GM10266 (cell line): Measurements from ENCODE around the gene CTBP2.

Experiments
- DNase-seq: peaks from one replicate; pipeline ENCODE4 v3.0.0; 2012; ENCODE audit errors: extremely low spot score
- TF ChIP-seq, protein P1 (sequence below): IDR thresholded peaks from 2 replicates; pipeline ENCODE4 v1.5.1; 2012; ENCODE audit warnings: mild to moderate bottlenecking, low read depth; ENCODE audit not compliant: control insufficient read depth, insufficient read depth; ENCODE audit errors: missing control alignments

Gene CTBP2

DNA sequence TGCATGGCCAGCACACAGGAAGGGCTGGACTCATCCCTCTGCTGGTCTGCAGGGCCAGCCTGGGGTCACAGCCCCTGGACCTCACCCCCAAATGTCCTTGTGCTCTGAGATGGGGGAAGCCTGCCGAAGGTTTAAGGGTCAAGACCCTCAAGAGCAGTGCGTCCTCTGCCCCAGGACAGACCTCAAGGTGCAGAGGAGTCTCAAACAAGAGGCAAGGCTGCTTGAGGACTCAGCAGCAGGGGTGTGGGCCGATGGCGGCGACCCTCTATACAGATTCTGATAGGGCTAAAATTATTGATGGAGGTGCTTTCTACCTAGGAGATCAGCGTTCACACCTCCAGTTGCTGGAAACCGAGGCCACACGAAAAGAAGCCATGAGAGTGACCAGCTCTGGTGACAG lies 137.7 kb downstream of the CTBP2 start:
- DNase-seq: no peak
- TF ChIP-seq, protein P1, sequence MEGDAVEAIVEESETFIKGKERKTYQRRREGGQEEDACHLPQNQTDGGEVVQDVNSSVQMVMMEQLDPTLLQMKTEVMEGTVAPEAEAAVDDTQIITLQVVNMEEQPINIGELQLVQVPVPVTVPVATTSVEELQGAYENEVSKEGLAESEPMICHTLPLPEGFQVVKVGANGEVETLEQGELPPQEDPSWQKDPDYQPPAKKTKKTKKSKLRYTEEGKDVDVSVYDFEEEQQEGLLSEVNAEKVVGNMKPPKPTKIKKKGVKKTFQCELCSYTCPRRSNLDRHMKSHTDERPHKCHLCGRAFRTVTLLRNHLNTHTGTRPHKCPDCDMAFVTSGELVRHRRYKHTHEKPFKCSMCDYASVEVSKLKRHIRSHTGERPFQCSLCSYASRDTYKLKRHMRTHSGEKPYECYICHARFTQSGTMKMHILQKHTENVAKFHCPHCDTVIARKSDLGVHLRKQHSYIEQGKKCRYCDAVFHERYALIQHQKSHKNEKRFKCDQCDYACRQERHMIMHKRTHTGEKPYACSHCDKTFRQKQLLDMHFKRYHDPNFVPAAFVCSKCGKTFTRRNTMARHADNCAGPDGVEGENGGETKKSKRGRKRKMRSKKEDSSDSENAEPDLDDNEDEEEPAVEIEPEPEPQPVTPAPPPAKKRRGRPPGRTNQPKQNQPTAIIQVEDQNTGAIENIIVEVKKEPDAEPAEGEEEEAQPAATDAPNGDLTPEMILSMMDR: no peak

DNA sequence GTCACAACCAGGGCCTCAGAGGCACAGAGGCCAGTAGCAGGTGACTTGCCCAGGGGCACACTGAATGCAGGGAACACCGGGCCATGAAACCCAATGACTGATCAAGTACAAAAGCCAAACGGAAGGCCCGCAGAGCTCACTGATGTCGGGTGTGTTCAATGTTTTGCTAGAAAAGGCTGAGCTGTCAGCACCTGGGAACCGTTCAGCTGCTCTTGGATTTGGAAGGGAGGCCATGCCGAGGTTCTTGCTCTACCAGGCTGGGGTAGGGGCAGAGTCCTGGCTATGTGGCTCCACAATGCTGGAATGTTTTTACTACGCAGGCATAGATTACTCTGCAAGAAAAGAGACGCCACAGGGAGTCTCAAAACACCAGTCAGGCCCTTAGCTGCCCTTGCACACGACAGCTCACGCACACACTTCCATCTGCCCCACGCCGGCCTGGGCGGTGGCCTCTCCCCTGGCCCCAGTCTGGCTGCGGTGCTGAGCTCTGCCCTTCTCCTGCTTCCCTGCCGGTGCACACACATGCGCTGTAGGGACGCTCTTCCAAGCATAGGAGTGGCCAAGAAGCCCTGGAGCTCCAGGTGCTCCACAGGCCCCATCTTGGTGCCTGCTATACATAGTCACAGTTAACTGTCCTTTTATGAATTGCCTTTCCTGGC lies 138.5 kb downstream of the CTBP2 start:
- TF ChIP-seq, protein P1: no peak
- no peak for DNase-seq

DNA sequence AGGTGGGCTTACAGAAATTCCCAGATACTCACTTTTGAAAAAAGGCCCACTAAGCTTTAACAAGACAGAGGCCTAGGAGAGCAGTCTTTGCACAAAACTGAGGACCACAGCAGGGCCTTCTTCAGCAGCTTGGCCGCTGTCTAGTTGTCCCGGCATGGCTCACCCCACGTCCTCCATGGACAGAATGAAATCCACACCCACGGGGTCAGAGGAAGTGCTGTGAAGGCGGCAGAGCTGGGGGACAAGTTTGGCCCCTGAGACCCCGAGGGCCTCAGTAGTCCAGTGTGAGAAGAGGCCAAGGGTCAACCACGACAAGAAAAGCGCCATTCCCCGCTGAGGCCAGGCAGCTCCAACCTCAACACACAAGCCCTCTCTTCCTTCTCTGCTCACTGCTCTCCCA lies 139.5 kb downstream of the CTBP2 start:
- no peak for DNase-seq
- TF ChIP-seq, protein P1: no peak

DNA sequence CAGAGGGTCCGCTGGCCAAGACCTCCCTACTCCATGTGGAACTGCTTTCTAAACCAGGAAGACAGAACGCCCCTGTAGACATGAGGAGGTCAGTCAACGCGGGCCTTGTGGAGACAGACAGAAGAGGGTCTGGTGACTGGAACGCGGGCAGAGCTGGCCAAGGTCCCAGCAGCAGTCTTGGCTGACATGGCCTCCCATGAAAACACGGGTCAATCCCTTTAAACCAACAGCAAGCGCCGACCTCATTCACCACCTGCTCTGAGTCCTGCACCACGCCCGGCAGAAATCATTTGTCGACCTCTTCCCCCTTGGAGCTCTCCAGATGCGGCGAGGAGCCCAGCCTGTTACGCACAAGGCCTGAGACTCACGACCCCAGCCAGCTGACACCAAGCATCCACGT lies 140.0 kb downstream of the CTBP2 start:
- TF ChIP-seq, protein P1: no peak
- DNase-seq: no peak

DNA sequence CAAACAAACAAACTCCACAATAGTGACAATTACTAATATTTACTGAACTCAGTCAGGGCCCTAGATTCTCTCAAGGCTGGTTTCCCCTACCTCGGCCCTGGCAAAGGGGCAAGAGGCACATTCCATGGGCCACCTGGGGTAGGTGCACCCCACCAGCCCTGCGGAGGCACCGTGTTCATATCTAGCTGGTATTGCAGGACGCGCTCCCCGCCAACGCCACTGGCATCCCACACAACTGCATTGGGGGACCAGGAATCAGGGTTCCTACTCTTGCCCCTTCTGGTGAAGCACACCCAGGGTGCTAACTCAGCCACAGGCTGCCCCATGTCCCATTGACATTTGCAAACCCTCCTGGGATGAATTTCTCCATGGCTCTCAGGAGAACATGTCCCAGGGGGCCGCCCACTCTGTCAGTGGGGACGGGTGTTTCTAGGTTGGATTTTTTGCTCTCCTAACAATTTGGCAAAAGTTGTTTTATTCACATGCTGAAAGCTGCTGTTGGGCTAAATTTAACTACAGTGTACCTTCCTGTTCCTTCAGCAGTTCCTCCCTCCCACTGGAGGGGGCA lies 141.7 kb downstream of the CTBP2 start:
- no peak for DNase-seq
- TF ChIP-seq, protein P1: no peak

DNA sequence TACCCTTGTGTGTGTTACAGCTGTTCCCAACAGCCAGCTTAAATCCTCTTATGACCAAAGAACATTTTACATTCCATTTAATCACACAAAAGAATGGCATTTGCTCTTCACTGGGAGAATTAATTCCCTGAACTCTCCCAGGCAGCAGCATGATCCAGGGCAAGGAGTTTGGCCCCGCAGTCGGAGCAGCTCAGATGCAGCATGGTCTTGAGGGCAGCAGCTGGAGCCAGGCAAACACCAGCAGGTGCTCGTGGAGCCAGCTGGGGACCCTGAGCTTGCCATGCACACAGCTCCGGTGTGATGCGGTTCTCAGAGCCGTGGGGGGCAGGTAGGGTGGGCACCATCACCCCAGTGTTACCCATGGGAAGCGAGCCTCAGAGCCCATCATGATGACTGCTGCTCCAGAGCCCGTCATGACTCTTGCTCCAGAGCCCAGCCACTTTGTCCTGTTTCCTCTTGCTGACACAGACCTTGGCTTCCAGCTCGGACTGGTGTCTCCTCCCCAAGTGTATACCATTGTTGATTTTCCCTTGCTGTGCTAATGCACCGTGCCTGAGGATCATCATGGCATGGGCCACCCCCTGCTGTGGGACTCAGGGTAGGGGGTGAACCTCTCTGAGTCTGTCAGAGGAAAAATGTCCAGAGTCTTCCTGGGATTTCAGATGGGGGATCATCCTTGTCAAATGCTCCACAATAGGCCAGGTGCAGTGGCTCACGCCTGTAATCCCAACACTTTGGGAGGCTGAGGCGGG lies 142.6 kb downstream of the CTBP2 start:
- no peak for DNase-seq
- TF ChIP-seq, protein P1: no peak
